Neutrophil (primary cell): Measurements from ENCODE around the gene CEP120.
"Not testable (repeated sequence)": the region's sequence is repeated elsewhere in the genome, so short reads cannot be mapped to it uniquely, and the experiment has no call there.

Experiments used
- H3K27ac ChIP-seq: fragments of 200-600 bp; sonication (generic); 2 replicates; pipeline ENCODE4 v1.5.1; 2016; ENCODE audit warnings: mild to moderate bottlenecking, moderate library complexity
- H3K27me3 ChIP-seq: fragments of 200-600 bp; sonication (generic); 2 replicates; pipeline ENCODE4 v1.6.0; 2016; ENCODE audit warnings: mild to moderate bottlenecking
- H3K36me3 ChIP-seq: fragments of 200-600 bp; sonication (generic); 2 replicates; pipeline ENCODE4 v1.5.1; 2017
- H3K4me1 ChIP-seq, 2 experiments: fragments of 200-600 bp in 1 of 2; sonication (generic) in 1 of 2; 1 replicate in 1 of 2; 2 replicates in 1 of 2; pipeline versions ENCODE4 v1.5.1 to v1.6.1; 2013 to 2016; ENCODE audit warnings: low read depth in 1 of 2, low read length in 1 of 2, mild to moderate bottlenecking in 1 of 2, moderate library complexity in 1 of 2; ENCODE audit not compliant: control insufficient read depth in 1 of 2, insufficient read depth in 1 of 2
- H3K4me3 ChIP-seq, 2 experiments: fragments of 200-600 bp in 1 of 2; sonication (generic) in 1 of 2; 1 replicate in 1 of 2; 2 replicates in 1 of 2; pipeline ENCODE4 v1.5.1; 2013 to 2016; ENCODE audit warnings: low read depth in 1 of 2, low read length in 1 of 2, mild to moderate bottlenecking in 1 of 2, moderate library complexity in 1 of 2
- H3K9me3 ChIP-seq: fragments of 200-600 bp; sonication (generic); 2 replicates; pipeline ENCODE4 v1.5.1; 2016
- TF ChIP-seq, protein P1 (sequence below): fragments of 200-600 bp; sonication (generic); IDR thresholded peaks from 2 replicates; pipeline ENCODE4 v1.5.1; 2016; ENCODE audit warnings: antibody characterized with exemption

Gene CEP120

GRCh38 chr5:123438902-123439301, 15.7 kb upstream of the CEP120 start:
- H3K9me3 ChIP-seq: no peaks in the 10 kb centered on the region
- no peak overlapping the region for H3K27ac ChIP-seq
- H3K27me3 ChIP-seq: no peaks in the 10 kb centered on the region
- H3K4me3 ChIP-seq: no peak overlapping the region
- H3K4me1 ChIP-seq: peaks cover 2 to 3% of the 10 kb centered on the region in 2 experiments
- TF ChIP-seq, protein P1, sequence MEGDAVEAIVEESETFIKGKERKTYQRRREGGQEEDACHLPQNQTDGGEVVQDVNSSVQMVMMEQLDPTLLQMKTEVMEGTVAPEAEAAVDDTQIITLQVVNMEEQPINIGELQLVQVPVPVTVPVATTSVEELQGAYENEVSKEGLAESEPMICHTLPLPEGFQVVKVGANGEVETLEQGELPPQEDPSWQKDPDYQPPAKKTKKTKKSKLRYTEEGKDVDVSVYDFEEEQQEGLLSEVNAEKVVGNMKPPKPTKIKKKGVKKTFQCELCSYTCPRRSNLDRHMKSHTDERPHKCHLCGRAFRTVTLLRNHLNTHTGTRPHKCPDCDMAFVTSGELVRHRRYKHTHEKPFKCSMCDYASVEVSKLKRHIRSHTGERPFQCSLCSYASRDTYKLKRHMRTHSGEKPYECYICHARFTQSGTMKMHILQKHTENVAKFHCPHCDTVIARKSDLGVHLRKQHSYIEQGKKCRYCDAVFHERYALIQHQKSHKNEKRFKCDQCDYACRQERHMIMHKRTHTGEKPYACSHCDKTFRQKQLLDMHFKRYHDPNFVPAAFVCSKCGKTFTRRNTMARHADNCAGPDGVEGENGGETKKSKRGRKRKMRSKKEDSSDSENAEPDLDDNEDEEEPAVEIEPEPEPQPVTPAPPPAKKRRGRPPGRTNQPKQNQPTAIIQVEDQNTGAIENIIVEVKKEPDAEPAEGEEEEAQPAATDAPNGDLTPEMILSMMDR: no peak
- H3K36me3 ChIP-seq: no peaks in the 10 kb centered on the region

- no peaks in the 10 kb centered on the region for H3K27me3 ChIP-seq
- H3K4me3 ChIP-seq: no peak overlapping the region
- no peaks in the 10 kb centered on the region for H3K36me3 ChIP-seq
- no peak overlapping the region for H3K27ac ChIP-seq
- H3K9me3 ChIP-seq: no peaks in the 10 kb centered on the region
- H3K4me1 ChIP-seq: peaks cover 9 to 10% of the 10 kb centered on the region in 2 experiments
- TF ChIP-seq, protein P1: no peak
Measured at GRCh38 chr5:123438244-123438643, 15.0 kb upstream of the CEP120 start.

- Histone ChIP-seq H3K9me3 (no peaks in the 10 kb centered on the region), H3K4me1 (peaks cover 12% of the 10 kb centered on the region in 2 experiments), H3K4me3 (no peak overlapping the region), H3K27me3 (no peaks in the 10 kb centered on the region), H3K27ac (no peak overlapping the region), H3K36me3 (no peaks in the 10 kb centered on the region)
- TF ChIP-seq, protein P1: no peak
Measured at GRCh38 chr5:123436201-123436600, 13.0 kb upstream of the CEP120 start.

- H3K4me1 ChIP-seq: peaks cover 20 to 23% of the 10 kb centered on the region in 2 experiments
Measured at GRCh38 chr5:123434796-123435195, 11.6 kb upstream of the CEP120 start.

GRCh38 chr5:123433596-123433995, 10.4 kb upstream of the CEP120 start:
- H3K4me1 ChIP-seq: peaks cover 32 to 35% of the 10 kb centered on the region in 2 experiments
- H3K9me3 ChIP-seq: no peaks in the 10 kb centered on the region
- H3K4me3 ChIP-seq: no peak overlapping the region
- no peaks in the 10 kb centered on the region for H3K27me3 ChIP-seq
- no peaks in the 10 kb centered on the region for H3K36me3 ChIP-seq
- TF ChIP-seq, protein P1: no peak
- peak overlapping the region; percentile 63 for H3K27ac ChIP-seq

More at GRCh38 chr5:123434796-123435195, 11.6 kb upstream of the CEP120 start:
- Histone ChIP-seq H3K27me3 (no peaks in the 10 kb centered on the region), H3K36me3 (no peaks in the 10 kb centered on the region), H3K4me3 (no peak overlapping the region), H3K9me3 (no peaks in the 10 kb centered on the region), H3K27ac (no peak overlapping the region)
- TF ChIP-seq, protein P1: no peak

- H3K27ac ChIP-seq: peak overlapping the region; percentile 84
Measured at GRCh38 chr5:123430441-123430840, 7.2 kb upstream of the CEP120 start.

More at GRCh38 chr5:123430441-123430840, 7.2 kb upstream of the CEP120 start:
- not testable (repeated sequence) for H3K36me3 ChIP-seq, H3K9me3 ChIP-seq, H3K27me3 ChIP-seq
- Histone ChIP-seq H3K4me1 (peaks cover 48 to 52% of the 10 kb centered on the region in 2 experiments), H3K4me3 (peak overlapping the region; percentile 2 to 39)
